Neural progenitor cell (in vitro differentiated cells): Measurements from ENCODE around the gene NEO1.

Experiments used
- EZH2 ChIP-seq: fragments of 200-600 bp; sonication (generic); IDR thresholded peaks from 2 replicates; pipeline ENCODE4 v1.6.1; 2017; ENCODE audit warnings: antibody characterized with exemption, mild to moderate bottlenecking, moderate library complexity
- EZH2phosphoT487 ChIP-seq: fragments of 200-600 bp; sonication (generic); IDR thresholded peaks from 2 replicates; pipeline ENCODE4 v1.6.1; 2017; ENCODE audit warnings: antibody characterized with exemption

GRCh38 chr15:73034221-73034620 is 18.0 kb upstream of the NEO1 start:
- TF ChIP-seq EZH2phosphoT487 (no peak), EZH2 (no peak)
